IMR-90 (cell line): Measurements from ENCODE around the gene SLC9B2. TPM values are rescaled to one million over a fixed set of nuclear protein-coding genes. Genes with fewer than 3 reads are reported as not detected.

Experiments used
- ATAC-seq: fragments of 200-7000 bp; cut with Tn5 transposase; 2 replicates; pipeline ENCODE4 v1.9.1; 2020; ENCODE audit warnings: low read depth, mild to moderate bottlenecking, moderate library complexity
- BruUV-seq: library from RNA; stranded (reverse); fragments of 400-500 nt; replicated peaks from 2 replicates; lab custom pipeline; 2021; lab: Mats Ljungman, UMichigan
- CTCF ChIA-PET: fragments of 300-600 bp; formaldehyde crosslinking; extraction: SDS; loops from one replicate; lab custom pipeline; 2021; ENCODE audit warnings: antibody characterized with exemption; lab: Yijun Ruan, JAX
- POLR2A ChIA-PET: fragments of 300-600 bp; sonication (Branson Sonifier 250); formaldehyde crosslinking; loops from one replicate; lab custom pipeline; 2022; ENCODE audit warnings: antibody characterized with exemption; ENCODE audit not compliant: unreplicated experiment; lab: Charles Lee
- DNase-seq: peaks from one replicate; pipeline ENCODE4 v3.0.0; 2013
- H2AFZ ChIP-seq: replicated peaks from 2 replicates; pipeline ENCODE3; 2013; ENCODE audit warnings: low read length, mild to moderate bottlenecking; ENCODE audit not compliant: poor library complexity
- H2AK5ac ChIP-seq: 2 replicates; pipeline ENCODE4 v1.6.1; 2013; ENCODE audit warnings: low read depth, low read length, inconsistent platforms
- H2AK9ac ChIP-seq: replicated peaks from 2 replicates; pipeline ENCODE3; 2013; ENCODE audit warnings: mild to moderate bottlenecking, low read depth, low read length, moderate library complexity; ENCODE audit not compliant: poor library complexity
- H2BK120ac ChIP-seq: 2 replicates; pipeline ENCODE4 v1.6.1; 2013; ENCODE audit warnings: low read depth, low read length, inconsistent platforms
- H2BK15ac ChIP-seq: 3 replicates; pipeline ENCODE4 v1.6.1; 2013; ENCODE audit warnings: low read depth, low read length, inconsistent platforms
- H2BK20ac ChIP-seq: 2 replicates; pipeline ENCODE4 v1.6.1; 2013; ENCODE audit warnings: low read depth, mild to moderate bottlenecking, inconsistent platforms, low read length, moderate library complexity
- H2BK5ac ChIP-seq: 2 replicates; pipeline ENCODE4 v1.6.1; 2013; ENCODE audit warnings: mild to moderate bottlenecking, low read depth, low read length, inconsistent platforms; ENCODE audit not compliant: poor library complexity, severe bottlenecking
- H3K14ac ChIP-seq: replicated peaks from 2 replicates; pipeline ENCODE4 v1.6.1; 2013; ENCODE audit warnings: low read depth, low read length, inconsistent platforms
- H3K18ac ChIP-seq: 2 replicates; pipeline ENCODE4 v1.6.1; 2013; ENCODE audit warnings: low read depth, low read length, control low read depth
- H3K23ac ChIP-seq: 2 replicates; pipeline ENCODE4 v1.6.1; 2013; ENCODE audit warnings: low read depth, low read length, inconsistent platforms
- H3K27ac ChIP-seq: 2 replicates; pipeline ENCODE4 v1.5.1; 2013; ENCODE audit warnings: mild to moderate bottlenecking, control low read depth, low read length; ENCODE audit not compliant: insufficient read depth
- H3K27me3 ChIP-seq: 2 replicates; pipeline ENCODE4 v1.6.1; 2013; ENCODE audit warnings: low read length; ENCODE audit not compliant: control insufficient read depth, insufficient read depth
- H3K36me3 ChIP-seq: 2 replicates; pipeline ENCODE4 v1.6.1; 2013; ENCODE audit warnings: low read length, mixed read lengths; ENCODE audit not compliant: control insufficient read depth, insufficient read depth
- H3K4ac ChIP-seq: 2 replicates; pipeline ENCODE4 v1.6.1; 2013; ENCODE audit warnings: low read depth, low read length, inconsistent platforms
- H3K4me1 ChIP-seq: 2 replicates; pipeline ENCODE4 v1.6.1; 2013; ENCODE audit warnings: low read length, mixed read lengths; ENCODE audit not compliant: control insufficient read depth, insufficient read depth
- H3K4me2 ChIP-seq: 2 replicates; pipeline ENCODE4 v1.6.1; 2013; ENCODE audit warnings: low read depth, mild to moderate bottlenecking, control low read depth, low read length, moderate library complexity
- H3K4me3 ChIP-seq: 2 replicates; pipeline ENCODE4 v1.5.1; 2013; ENCODE audit warnings: low read depth, mild to moderate bottlenecking, control low read depth, low read length, moderate library complexity; ENCODE audit not compliant: insufficient read depth
- H3K56ac ChIP-seq: 2 replicates; pipeline ENCODE4 v1.6.1; 2013; ENCODE audit warnings: low read length, inconsistent platforms; ENCODE audit not compliant: insufficient read depth; ENCODE audit errors: extremely low read depth
- H3K79me1 ChIP-seq, 2 experiments: 2 replicates each; pipeline ENCODE4 v1.6.1; 2013; ENCODE audit warnings: low read length in 2 of 2, inconsistent platforms in 1 of 2, low read depth in 1 of 2
- H3K9ac ChIP-seq: 2 replicates; pipeline ENCODE4 v1.6.1; 2013; ENCODE audit warnings: low read depth, low read length, control low read depth
- H3K9me1 ChIP-seq: 2 replicates; pipeline ENCODE4 v1.6.1; 2013; ENCODE audit warnings: low read length, inconsistent platforms; ENCODE audit not compliant: insufficient read depth
- H3K9me3 ChIP-seq: 2 replicates; pipeline ENCODE4 v1.6.1; 2013; ENCODE audit warnings: low read length; ENCODE audit not compliant: control insufficient read depth, insufficient read depth
- H4K20me1 ChIP-seq: 2 replicates; pipeline ENCODE4 v1.6.1; 2013; ENCODE audit warnings: low read length, inconsistent platforms; ENCODE audit not compliant: insufficient read depth
- H4K5ac ChIP-seq: 2 replicates; pipeline ENCODE4 v1.6.1; 2013; ENCODE audit warnings: mild to moderate bottlenecking, low read depth, low read length, control low read depth
- H4K8ac ChIP-seq, 2 experiments: 2 replicates each; pipeline ENCODE4 v1.6.1; 2013; ENCODE audit warnings: low read depth in 2 of 2, low read length in 2 of 2, control low read depth in 1 of 2, inconsistent platforms in 1 of 2
- H4K91ac ChIP-seq: 2 replicates; pipeline ENCODE4 v1.6.1; 2013; ENCODE audit warnings: low read depth, low read length, inconsistent platforms; ENCODE audit not compliant: insufficient read depth
- CEBPB ChIP-seq: IDR thresholded peaks from 2 replicates; pipeline ENCODE4 v1.6.1; 2012; ENCODE audit warnings: low read depth, low read length, improper control_type of control experiment
- FOS ChIP-seq: fragments of 150-350 bp; IDR thresholded peaks from 2 replicates; pipeline ENCODE4 v1.6.1; 2016; ENCODE audit warnings: low read depth, low read length
- WGBS, 2 experiments: methylation state at CpG; one replicate each; pipeline versions ENCODE4 v1.1.5 to v1.1.7; 2013; ENCODE audit warnings: missing lambda C conversion rate in 2 of 2; ENCODE audit not compliant: insufficient read length in 1 of 2; ENCODE audit errors: extremely low coverage in 2 of 2; 5-methylcytosine and 5-hydroxymethylcytosine counted together
- dilution Hi-C: fragments of 300-500 bp; cut with HindIII; formaldehyde crosslinking; loops from one replicate; pipeline ENCODE4 v1.14.3; 2018; ENCODE audit warnings: low sequenced_read_pairs; ENCODE audit not compliant: unreplicated experiment
- in situ Hi-C: fragments of 300-500 bp; cut with MboI; formaldehyde crosslinking; loops from 3 replicates; pipeline ENCODE4 v1.14.3; 2019; ENCODE audit warnings: low sequenced_read_pairs, inconsistent platforms, mixed read lengths
- intact Hi-C: fragments of 100-400 bp; cut with micrococcal nuclease; formaldehyde crosslinking; loops from 2 replicates; pipeline ENCODE4 v1.10.0; 2022
- polyA plus RNA-seq, 3 experiments: library from polyadenylated mRNA; depleted of rRNA; stranded (reverse); fragments of >200 nt; gene quantifications; 2 replicates each; pipeline ENCODE4 v1.2.3, GENCODE V29; 2012; ENCODE audit warnings: low replicate concordance in 1 of 3
- total RNA-seq: library from RNA; depleted of rRNA; stranded (reverse); fragments of >200 nt; gene quantifications from 2 replicates; pipeline ENCODE4 v1.2.3, GENCODE V29; 2012
- TF ChIP-seq, protein P1 (sequence below): fragments of 150-350 bp; IDR thresholded peaks from 2 replicates; pipeline ENCODE4 v1.6.1; 2017; ENCODE audit warnings: mild to moderate bottlenecking, antibody characterized with exemption, low read length, low read depth

Gene SLC9B2
- total and polyA plus RNA-seq, 2 of the 4 experiments (the other 2 are of a cell fraction), result 5.7 to 9.0 TPM

DNA sequence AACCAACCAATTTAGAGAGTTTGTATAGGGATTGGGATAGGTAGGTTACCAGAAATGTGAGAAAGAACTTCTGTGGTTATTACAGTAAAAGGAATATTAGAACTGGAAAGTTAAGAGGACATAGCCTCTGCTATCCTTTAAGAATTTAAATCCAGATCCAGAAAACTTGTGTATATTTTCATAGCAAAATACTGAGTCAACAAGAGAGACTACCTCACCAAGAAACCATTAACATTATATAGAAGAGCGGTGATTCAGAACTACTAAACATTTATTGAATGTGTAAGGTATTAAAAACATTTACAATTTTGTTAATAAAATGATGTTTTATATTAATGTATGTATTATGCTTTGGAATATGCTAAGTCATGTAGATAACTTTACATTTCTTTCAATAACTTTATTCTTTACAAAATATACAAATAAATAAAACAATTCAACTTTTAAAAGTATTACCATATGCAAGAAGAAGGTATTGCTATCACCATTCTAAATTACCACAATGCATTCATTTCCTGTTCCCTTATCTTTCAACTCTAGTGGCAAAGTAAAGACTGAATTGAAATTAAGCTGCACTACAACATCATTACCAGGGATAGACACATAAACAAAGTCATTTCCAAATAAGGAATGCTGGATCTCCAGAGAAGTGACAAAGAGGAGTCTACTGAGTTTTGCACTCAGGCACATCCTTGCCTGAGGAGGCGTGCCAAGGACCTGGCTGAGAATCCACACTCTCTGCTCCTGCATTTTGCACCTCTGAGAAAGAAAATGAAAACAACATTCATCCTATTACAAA is 29.2 kb upstream of the SLC9B2 start (continued):
- TF ChIP-seq, protein P1, sequence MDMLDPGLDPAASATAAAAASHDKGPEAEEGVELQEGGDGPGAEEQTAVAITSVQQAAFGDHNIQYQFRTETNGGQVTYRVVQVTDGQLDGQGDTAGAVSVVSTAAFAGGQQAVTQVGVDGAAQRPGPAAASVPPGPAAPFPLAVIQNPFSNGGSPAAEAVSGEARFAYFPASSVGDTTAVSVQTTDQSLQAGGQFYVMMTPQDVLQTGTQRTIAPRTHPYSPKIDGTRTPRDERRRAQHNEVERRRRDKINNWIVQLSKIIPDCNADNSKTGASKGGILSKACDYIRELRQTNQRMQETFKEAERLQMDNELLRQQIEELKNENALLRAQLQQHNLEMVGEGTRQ, result no peak

DNA sequence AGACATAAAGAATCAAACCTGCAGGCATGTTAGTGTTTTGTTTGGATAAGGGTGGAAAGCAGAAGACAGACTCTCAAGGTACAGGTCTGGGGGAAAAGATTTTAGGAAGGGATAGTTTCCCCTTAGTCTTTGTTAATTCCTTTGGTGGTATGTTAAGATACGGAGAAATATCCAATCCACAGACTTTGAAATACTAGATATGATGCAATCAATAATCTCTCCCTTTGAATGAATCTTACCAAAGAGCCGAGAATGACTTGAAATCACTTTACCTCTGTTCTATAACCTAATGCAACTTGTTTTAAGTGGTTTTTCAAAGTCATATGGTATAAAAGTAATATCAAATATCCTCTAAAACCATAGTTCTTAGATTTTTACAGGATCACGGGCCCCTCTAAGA is 28.3 kb upstream of the SLC9B2 start:
- WGBS, 2 experiments, result no CpG with 5 or more reads among the region's 3 CpGs
- Histone ChIP-seq H3K14ac (no peak overlapping the region), H2AK5ac (no peak overlapping the region), H4K91ac (peak overlapping the region; percentile 47; the same call in 1 of the 2 replicates), H3K56ac (no peak overlapping the region; the same call in 1 of the 2 replicates), H3K4me3 (no peak overlapping the region), H3K27me3 (no peaks in the 10 kb centered on the region), H3K18ac (no peak overlapping the region), H3K4ac (no peak overlapping the region), H2AK9ac (no peak overlapping the region), H3K27ac (no peak overlapping the region), H2BK20ac (peak overlapping the region; percentile 57; the same call in 1 of the 2 replicates), H3K9ac (no peak overlapping the region), H3K9me3 (no peaks in the 10 kb centered on the region), H3K23ac (no peak overlapping the region), H2BK5ac (no peak overlapping the region), H4K5ac (no peak overlapping the region), H4K20me1 (no peaks in the 10 kb centered on the region), H2BK120ac (peak overlapping the region; percentile 8; the same call in 1 of the 2 replicates), H4K8ac (no peak overlapping the region), H3K9me1 (peaks cover 8% of the 10 kb centered on the region; the same call in 1 of the 2 replicates), H2AFZ (no peak overlapping the region), H2BK15ac (0 out of 3 replicates have a peak overlapping the region, but pooled peaks have one; percentile 31), H3K4me2 (no peak overlapping the region), H3K4me1 (0 out of 2 replicates have a peak, but pooled peaks cover 3% of the 10 kb centered on the region), H3K79me1 (peaks cover 0 to 4% of the 10 kb centered on the region in 2 experiments; a peak in 1 of 4 replicates), H3K36me3 (0 out of 2 replicates have a peak, but pooled peaks cover 2% of the 10 kb centered on the region)
- in situ Hi-C loops (no loop called here), intact Hi-C loops (no loop called here), dilution Hi-C loops (no loop called here)
- no peak for DNase-seq
- no peak for ATAC-seq
- POLR2A ChIA-PET, result no interaction called here
- TF ChIP-seq FOS (no peak), CEBPB (peak; percentile 86)
- CTCF ChIA-PET, result no interaction called here
- no TSS peak for BruUV-seq
